HL-60 (cell line): ENCODE results near the gene PUM1.

Experiments used
- CTCF ChIP-seq: IDR thresholded peaks from one replicate; pipeline ENCODE4 v1.5.1; 2011; ENCODE audit warnings: low read length, control low read depth, inconsistent platforms; ENCODE audit not compliant: insufficient read depth
- GABPA ChIP-seq: IDR thresholded peaks from 2 replicates; pipeline ENCODE4 v1.6.1; 2012; ENCODE audit warnings: low read depth
- POLR2AphosphoS5 ChIP-seq: IDR thresholded peaks from 2 replicates; pipeline ENCODE4 v1.6.1; 2012; ENCODE audit warnings: low read depth
- REST ChIP-seq: IDR thresholded peaks from 2 replicates; pipeline ENCODE4 v1.6.1; 2012; ENCODE audit warnings: low read depth; ENCODE audit not compliant: insufficient replicate concordance

GRCh38 chr1:30907481-30908315 is 157.8 kb downstream of the PUM1 start:
- TF ChIP-seq CTCF (no peak), GABPA (no peak), POLR2AphosphoS5 (no peak), REST (no peak)
